Skeletal muscle cell (primary cell): ENCODE measurements around the gene MZT2B.
"Not testable (repeated sequence)": the region's sequence is repeated elsewhere in the genome, so short reads cannot be mapped to it uniquely, and the experiment has no call there.

Experiments
- DNase-seq: peaks from one replicate; pipeline ENCODE4 v3.0.0-alpha.2; 2010; ENCODE audit warnings: low read depth
- H3K4me3 ChIP-seq: 2 replicates; pipeline ENCODE4 v1.5.1; 2011; ENCODE audit warnings: low read depth, mild to moderate bottlenecking, control low read depth, low read length, moderate library complexity

Gene MZT2B

GRCh38 chr2:130166611-130167010 lies 15.5 kb upstream of the MZT2B start:
- DNase-seq, H3K4me3 ChIP-seq: not testable (repeated sequence)

- H3K4me3 ChIP-seq, DNase-seq: not testable (repeated sequence)
Observed at GRCh38 chr2:130169163-130169562, 12.9 kb upstream of the MZT2B start.

GRCh38 chr2:130169896-130170295 lies 12.2 kb upstream of the MZT2B start:
- H3K4me3 ChIP-seq, result no peak overlapping the region

DNA sequence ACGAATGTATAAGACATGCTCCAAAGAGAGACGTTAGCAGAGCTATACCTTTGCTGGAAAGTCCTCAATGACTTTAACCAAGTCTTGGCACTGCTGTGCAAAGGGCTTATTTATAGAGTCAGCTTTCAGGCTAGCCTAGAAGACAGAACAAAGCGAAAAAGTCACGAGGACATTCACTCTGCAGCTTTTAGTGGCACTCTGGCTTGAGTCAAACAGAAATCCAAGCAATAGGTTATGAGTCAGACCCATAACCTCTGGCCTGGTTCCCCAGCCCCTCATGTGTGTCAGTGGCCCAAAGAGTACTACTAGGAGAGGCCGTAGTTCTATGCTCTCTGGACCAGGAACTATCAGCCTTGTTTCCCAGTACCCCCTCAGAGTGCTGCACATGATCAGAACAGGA lies 7.2 kb upstream of the MZT2B start:
- DNase-seq, result not testable (repeated sequence)

More at GRCh38 chr2:130169896-130170295, 12.2 kb upstream of the MZT2B start:
- DNase-seq, result no peak

DNA sequence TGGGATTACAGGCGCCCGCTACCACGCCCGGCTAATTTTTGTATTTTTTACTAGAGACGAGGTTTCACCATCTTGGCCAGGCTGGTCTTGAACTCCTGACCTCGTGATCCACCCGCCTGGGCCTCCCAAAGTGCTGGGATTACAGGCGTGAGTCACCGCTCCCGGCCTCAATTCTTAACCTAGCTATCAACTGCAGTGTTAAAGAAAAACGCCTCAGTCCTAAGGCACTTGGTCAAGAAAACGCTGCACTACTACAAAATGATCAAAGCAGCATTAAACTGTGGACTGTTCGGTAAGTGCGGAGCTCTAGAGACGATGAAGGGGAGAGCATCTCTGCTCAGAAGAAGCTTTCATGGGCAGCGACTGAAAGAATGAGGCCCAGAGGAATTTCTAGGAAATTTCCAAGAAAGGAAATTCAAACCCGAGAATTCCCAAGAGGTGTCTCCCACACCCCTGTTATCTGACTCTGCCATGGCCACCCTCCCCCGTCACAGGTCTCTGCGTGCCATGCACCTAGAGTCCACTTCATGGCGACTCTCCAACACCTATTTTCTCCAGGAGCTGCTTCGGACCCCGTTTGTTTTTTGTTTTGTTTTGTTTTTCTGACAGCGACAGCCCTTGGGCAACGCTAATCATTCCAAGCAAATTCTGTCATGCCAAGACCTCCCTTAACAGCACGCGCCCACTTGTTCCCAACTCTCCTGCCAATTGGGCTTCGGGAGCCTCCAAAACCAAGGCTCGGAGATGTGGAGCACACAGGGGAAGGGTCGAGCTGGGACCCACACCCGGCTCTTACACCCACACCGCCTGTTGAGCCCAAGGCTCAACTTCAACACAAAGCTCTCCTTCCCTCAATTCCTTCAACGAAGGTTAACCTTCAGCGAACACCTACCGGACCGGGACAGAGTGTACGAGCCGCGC lies 1.4 kb upstream of the MZT2B start:
- peak overlapping the region; percentile 93 for H3K4me3 ChIP-seq
- DNase-seq, result not testable (repeated sequence)

More for the DNA sequence above, 7.2 kb upstream of the MZT2B start:
- not testable (repeated sequence) for H3K4me3 ChIP-seq

DNA sequence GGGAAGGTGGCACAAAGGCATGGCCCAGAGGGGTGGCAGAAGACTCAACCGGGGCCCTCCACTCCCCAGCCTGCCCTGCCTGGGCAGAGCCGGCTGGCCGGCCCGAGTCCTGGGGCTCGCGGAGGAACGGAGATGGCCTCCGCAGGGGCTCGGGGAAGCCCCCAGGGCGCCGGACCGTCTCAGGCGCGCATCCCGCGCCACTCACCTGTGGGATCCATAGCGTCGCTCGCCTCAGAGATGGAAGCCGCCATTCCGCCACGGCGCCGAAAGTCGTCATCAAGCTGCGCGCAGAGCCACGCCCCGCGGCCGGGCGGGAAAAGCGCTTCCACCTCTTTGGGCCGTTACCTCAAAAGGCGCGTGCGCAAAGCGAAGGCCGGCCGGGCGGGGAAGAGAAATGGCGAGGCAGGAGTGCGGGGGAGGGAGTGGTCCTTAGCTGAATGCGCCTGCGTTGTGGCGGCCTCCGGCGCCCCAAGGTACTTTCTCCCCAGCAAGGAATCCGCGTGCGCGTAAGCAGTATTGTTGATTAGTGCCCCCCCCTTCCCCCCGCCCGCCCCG lies 660 bp upstream of the MZT2B start, which contains the start of gene SMPD4:
Gene SMPD4, minus strand, starts transcription at position 278 of the 555 bp plus-strand sequence. CDS start 5,010 bp downstream, outside the sequence.
- peak within 1 kb of the TSS; percentile 93 for H3K4me3 ChIP-seq
- peak; percentile 85 for DNase-seq

DNA sequence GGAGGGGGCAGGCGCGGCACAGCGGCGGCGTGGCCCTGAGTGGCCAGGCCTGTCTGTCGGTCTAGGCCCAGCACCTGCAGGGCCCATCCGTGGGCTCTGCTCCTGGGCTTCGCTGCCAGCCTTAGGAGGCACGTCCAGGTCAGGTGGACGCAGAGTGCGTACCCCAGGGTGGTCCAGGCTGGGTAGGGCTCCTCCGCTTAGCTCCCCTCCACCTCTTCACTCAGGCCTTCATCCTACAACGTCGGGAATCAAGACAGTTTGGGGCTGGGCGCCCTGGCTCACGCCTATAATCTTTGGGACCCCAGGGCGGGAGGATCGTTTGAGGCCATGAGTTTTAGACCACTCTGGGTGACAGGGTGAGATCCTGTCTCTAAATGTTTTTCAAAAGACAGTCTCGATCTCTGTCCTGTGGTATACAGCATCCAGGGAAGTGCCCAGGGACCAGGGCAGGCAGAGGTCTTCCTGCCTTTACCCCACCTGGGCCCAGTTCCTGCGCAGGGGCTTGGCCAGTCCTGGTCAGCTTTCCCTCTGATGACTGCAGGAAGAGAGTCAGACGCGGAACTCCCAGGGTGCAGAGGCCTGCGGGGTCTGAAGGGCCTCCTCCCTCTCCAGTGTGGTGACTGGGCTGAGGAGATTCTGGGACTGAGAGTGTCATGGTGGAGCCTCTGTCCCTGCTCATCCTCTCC lies 907 bp downstream of the MZT2B start:
- not testable (repeated sequence) for DNase-seq
- H3K4me3 ChIP-seq, result peak overlapping the region; percentile 93

GRCh38 chr2:130183512-130184373 lies 1.7 kb downstream of the MZT2B start:
- H3K4me3 ChIP-seq, result peak overlapping the region; percentile 93
- no peak for DNase-seq

- H3K4me3 ChIP-seq, result no peak overlapping the region
- no peak for DNase-seq
Observed at GRCh38 chr2:130185436-130185835, 3.4 kb downstream of the MZT2B start.

DNA sequence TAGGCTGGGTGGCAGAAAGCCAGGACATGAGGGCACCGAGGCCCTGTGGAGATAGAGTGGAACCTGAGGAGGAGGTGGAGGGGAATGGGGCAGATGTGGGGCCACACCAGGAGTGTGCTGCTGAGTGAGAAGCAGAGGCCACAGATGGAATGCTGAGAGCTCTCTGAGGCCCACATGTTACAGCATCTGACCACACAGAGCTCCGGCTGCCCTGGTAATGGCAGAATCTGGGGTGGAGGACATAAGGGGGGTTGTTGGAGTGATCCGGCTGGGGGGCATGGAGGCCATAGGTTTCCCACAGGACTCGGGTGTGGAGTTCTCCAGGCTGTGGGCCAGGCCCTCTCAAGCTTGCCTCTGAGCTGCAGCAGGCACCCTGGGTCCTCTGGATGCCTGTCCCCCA lies 3.8 kb downstream of the MZT2B start:
- no peak for DNase-seq
- no peak overlapping the region for H3K4me3 ChIP-seq

- H3K4me3 ChIP-seq, result no peak overlapping the region
- no peak for DNase-seq
Observed at GRCh38 chr2:130186391-130186790, 4.3 kb downstream of the MZT2B start.

- H3K4me3 ChIP-seq, result no peak overlapping the region
- no peak for DNase-seq
Observed at GRCh38 chr2:130187268-130187667, 5.2 kb downstream of the MZT2B start.

- H3K4me3 ChIP-seq, result not testable (repeated sequence)
Observed at GRCh38 chr2:130187859-130188792, 6.1 kb downstream of the MZT2B start.

DNA sequence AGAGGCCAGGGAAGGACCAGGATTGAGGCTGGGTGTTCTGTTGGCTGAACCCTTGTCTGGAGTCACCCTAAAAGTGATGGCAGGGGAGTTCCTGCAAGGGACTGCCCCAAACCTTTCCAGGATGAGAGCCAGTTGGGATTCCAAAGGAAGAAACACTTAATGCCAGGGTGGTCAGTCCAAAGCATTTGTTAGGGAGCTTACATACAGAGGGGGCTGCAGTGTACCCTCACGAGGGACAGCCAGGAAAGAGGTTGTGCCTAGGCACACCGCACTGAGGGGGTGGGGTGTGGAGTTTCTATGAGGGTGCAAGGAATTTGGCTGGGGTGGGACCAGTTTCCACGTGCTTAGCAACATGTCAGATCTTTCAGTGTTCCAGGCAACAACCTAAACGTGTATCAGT lies 6.9 kb downstream of the MZT2B start:
- DNase-seq, H3K4me3 ChIP-seq: not testable (repeated sequence)

More at GRCh38 chr2:130187859-130188792, 6.1 kb downstream of the MZT2B start:
- not testable (repeated sequence) for DNase-seq

GRCh38 chr2:130190237-130190636 lies 8.2 kb downstream of the MZT2B start:
- no peak overlapping the region for H3K4me3 ChIP-seq
- DNase-seq, result no peak

DNA sequence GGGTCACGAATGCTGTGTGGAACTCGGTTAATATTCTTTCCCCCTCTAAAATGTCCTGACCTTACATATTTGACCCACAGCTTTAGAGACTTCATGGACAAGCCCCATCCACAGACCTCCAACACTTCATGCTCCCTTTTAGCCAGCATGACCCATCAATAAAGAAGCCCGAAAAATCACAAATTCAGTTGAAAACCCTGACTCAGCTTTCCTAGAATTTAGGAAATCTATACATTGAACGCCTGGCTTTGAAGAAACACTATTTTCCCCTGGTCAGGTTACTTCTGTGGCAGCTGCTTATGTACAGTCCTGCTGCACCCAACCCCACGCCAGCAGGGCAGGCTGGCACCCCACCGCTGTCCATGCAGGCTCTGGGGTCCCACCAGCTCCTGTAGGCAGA lies 9.3 kb downstream of the MZT2B start:
- not testable (repeated sequence) for DNase-seq, H3K4me3 ChIP-seq

- not testable (repeated sequence) for H3K4me3 ChIP-seq, DNase-seq
Observed at GRCh38 chr2:130192451-130192850, 10.4 kb downstream of the MZT2B start.

GRCh38 chr2:130193824-130194223 lies 11.8 kb downstream of the MZT2B start:
- not testable (repeated sequence) for DNase-seq, H3K4me3 ChIP-seq
